Nephron progenitor cell (in vitro differentiated cells): ENCODE results near the gene CBX2.
A peak's percentile ranks its signal among the peaks of the same experiment; 100 is the strongest.

Source experiments
- DNase-seq: peaks from one replicate; pipeline ENCODE4 v3.0.0; 2021
- H3K27ac Mint-ChIP-seq: 2 replicates; pipeline ENCODE4 v1.8.0; 2021; ENCODE audit warnings: mild to moderate bottlenecking, moderate library complexity, mixed read lengths
- H3K27me3 Mint-ChIP-seq: 2 replicates; pipeline ENCODE4 v1.8.0; 2021; ENCODE audit warnings: mild to moderate bottlenecking, low read depth, mixed read lengths; ENCODE audit not compliant: poor library complexity
- H3K36me3 Mint-ChIP-seq: 2 replicates; pipeline ENCODE4 v1.8.0; 2021; ENCODE audit warnings: low read depth, mixed read lengths
- H3K4me1 Mint-ChIP-seq: 2 replicates; pipeline ENCODE4 v1.8.0; 2021; ENCODE audit warnings: mixed read lengths
- H3K4me3 Mint-ChIP-seq: 2 replicates; pipeline ENCODE4 v1.8.0; 2021; ENCODE audit warnings: mild to moderate bottlenecking, moderate library complexity, mixed read lengths
- H3K9me3 Mint-ChIP-seq: 2 replicates; pipeline ENCODE4 v1.8.0; 2021; ENCODE audit warnings: mild to moderate bottlenecking, moderate library complexity, mixed read lengths
- TF ChIP-seq, protein P1 (sequence below): fragments of 200-600 bp; sonication (generic); IDR thresholded peaks from 2 replicates; pipeline ENCODE4 v1.5.0; 2021; ENCODE audit warnings: antibody characterized with exemption

The CBX2 gene

DNA sequence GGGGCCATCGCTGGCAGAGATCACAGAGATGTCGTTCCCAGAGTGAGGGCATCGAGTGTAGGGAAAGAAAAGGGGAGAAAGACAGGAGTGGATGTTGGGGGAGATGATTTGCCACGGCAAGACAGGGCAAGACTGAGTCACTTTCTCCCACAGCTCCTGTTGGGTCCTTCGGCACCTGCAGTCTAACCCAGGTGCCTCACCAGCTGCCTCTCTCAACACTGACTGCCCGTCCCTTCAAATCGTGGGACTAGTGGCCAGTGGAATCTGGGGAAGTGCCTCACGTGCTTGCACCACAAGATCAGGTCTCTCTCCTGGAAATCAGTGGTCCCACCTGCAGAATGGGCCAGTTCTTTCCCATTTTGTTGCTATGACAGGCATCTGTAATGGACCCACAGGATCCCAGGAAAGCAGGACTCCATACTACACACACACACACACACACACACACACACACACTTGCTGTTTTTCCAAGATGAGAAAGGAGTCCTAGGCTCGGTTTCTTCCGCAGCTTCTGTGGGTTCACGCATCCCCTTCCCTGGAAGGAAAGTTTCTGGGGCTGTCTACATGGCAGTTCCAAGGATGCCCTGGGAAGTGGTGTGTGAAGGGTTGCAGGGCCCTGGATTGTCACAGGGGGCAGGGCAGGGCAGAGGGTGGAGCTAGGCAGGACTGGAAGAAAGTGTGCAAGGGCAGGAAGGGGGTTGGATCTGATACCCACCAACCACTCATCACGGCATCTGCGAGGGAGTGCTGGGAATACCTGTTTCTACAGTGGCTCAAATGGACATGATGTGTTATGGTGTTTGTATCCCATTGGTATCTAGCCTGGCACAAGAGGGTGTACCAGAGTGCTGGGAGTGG, 29.1 kb downstream of the CBX2 start:
- no peak for DNase-seq
- peaks cover 100% of the 10 kb centered on the region for H3K27me3 Mint-ChIP-seq
- no peak overlapping the region for H3K27ac Mint-ChIP-seq
- H3K4me1 Mint-ChIP-seq, result peaks cover 37% of the 10 kb centered on the region
- peaks cover under 1% of the 10 kb centered on the region for H3K9me3 Mint-ChIP-seq
- TF ChIP-seq, protein P1, sequence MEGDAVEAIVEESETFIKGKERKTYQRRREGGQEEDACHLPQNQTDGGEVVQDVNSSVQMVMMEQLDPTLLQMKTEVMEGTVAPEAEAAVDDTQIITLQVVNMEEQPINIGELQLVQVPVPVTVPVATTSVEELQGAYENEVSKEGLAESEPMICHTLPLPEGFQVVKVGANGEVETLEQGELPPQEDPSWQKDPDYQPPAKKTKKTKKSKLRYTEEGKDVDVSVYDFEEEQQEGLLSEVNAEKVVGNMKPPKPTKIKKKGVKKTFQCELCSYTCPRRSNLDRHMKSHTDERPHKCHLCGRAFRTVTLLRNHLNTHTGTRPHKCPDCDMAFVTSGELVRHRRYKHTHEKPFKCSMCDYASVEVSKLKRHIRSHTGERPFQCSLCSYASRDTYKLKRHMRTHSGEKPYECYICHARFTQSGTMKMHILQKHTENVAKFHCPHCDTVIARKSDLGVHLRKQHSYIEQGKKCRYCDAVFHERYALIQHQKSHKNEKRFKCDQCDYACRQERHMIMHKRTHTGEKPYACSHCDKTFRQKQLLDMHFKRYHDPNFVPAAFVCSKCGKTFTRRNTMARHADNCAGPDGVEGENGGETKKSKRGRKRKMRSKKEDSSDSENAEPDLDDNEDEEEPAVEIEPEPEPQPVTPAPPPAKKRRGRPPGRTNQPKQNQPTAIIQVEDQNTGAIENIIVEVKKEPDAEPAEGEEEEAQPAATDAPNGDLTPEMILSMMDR, result no peak
- no peak overlapping the region for H3K4me3 Mint-ChIP-seq
- H3K36me3 Mint-ChIP-seq, result no peaks in the 10 kb centered on the region

DNA sequence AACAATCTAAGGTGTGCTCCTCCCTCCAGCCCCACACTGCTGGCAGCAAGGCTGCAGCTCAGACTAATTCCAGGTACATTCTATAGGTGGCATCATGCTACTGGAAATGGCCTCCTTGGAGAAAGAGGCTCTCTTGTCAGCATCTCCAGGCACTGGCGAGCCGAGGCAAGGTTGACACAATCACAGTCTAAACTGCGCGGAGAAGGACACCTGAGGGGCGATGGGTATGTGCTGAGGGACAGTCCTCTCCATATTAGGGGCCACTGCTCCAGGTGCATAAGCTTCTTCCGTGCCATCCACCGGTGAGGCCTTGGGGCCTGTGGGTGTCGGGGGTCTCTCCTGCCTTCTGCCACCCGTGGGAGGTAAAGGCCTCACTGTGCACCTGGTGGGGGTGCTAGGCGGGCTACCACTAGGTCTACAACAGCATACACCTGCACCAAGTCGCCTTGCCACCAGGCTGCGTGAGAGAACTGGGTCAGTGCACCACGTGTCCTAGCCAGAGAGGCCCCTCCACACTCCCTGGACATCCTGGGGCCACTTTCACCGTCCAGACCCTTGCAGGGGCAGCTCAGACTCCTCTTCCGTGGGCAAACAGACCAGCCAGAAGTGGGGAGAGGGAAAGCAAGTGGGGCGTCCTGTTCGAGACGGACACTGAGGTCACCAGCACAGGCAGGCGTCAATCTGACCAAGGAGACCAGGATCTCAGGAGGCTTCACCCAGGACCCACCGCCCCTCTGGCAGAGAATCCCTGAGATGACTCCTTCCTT, 31.0 kb downstream of the CBX2 start:
- no peaks in the 10 kb centered on the region for H3K9me3 Mint-ChIP-seq
- no peak overlapping the region for H3K27ac Mint-ChIP-seq
- peak overlapping the region; percentile 64 for H3K4me3 Mint-ChIP-seq
- TF ChIP-seq, protein P1, result peak; percentile 13
- H3K27me3 Mint-ChIP-seq, result peaks cover 94% of the 10 kb centered on the region
- H3K4me1 Mint-ChIP-seq, result peaks cover 41% of the 10 kb centered on the region
- DNase-seq, result no peak
- no peaks in the 10 kb centered on the region for H3K36me3 Mint-ChIP-seq

DNA sequence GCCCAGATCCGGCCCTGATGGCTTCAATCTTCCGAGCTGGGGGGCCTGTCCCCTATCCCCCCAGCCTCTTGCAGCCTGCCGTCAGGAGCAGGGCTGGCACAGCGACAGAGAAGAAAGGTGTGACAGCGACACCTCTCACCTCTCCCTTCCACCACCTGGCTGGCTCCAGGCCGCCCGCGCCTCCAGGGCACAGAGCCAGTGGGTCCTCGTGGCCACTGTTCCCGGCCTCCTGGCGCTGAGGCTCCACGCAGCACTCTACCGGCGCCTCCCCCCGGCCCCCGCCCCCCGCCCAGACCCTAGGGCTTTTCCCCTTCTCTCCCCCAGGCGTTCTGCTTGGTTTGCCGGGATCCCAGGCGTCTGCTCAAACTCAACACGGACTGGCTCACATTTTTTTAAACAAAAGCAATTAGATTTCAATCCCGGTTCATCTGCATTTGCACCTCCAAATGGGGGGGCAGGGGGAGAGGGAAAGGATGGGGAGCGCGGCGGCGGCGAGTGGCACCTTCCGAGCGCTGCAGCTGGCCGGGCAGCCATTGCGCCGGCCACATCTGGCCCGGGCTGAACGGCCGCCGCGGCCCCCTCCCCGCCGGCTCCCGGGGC, 31.7 kb downstream of the CBX2 start:
- no peak overlapping the region for H3K27ac Mint-ChIP-seq
- peak overlapping the region; percentile 74 for H3K4me3 Mint-ChIP-seq
- H3K4me1 Mint-ChIP-seq, result peaks cover 42% of the 10 kb centered on the region
- H3K27me3 Mint-ChIP-seq, result peaks cover 94% of the 10 kb centered on the region
- no peaks in the 10 kb centered on the region for H3K9me3 Mint-ChIP-seq
- DNase-seq, result no peak
- no peaks in the 10 kb centered on the region for H3K36me3 Mint-ChIP-seq
- TF ChIP-seq, protein P1, result no peak

- Mint-ChIP-seq H3K9me3 (no peaks in the 10 kb centered on the region), H3K4me1 (peaks cover 40% of the 10 kb centered on the region), H3K27me3 (peaks cover 91% of the 10 kb centered on the region), H3K36me3 (no peaks in the 10 kb centered on the region), H3K27ac (no peak overlapping the region), H3K4me3 (peak overlapping the region; percentile 63)
- TF ChIP-seq, protein P1, result no peak
- peak; percentile 85 for DNase-seq
Measured at GRCh38 chr17:79810130-79811010, 32.4 kb downstream of the CBX2 start.

DNA sequence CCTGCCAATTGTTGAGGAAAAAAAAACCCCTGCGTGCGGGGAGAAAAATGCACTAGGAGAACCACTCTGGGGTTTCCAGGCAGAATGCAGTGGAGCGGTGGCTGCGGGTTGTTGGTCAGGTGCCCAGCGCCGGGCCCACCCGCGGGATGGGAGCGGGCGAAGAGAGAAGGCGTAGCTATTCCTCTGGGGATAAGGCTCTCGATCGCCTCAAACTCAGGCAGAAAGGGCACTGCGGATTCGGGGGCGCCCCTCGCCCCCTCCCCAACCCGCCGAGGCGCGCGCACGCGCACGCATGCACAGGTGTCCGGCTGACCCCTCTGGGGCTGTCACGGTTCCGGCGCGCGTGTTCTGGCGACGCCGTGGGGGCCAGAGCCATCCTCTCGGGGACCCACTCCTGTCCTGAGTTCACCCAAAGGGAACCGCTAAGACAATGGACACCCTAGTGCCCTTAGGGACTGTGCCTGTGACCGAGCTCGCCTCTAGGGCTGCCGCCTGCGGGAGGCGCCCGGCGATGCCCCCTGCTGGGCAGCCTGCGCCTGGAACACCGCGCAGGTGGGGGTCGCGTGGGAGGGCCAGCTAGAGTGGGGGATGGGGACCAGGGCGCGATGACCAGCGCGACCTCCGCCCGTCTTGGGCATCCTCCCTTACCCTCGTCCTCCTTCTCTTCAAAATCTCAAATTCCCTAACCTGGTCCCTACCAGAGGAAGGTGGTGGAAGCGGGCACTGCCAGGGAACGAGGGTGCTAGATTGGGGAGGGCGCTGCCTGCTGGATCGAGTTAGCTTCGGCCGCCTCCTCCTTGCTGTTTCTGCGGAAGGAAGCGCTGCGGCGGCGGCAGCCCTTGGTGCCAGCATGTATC, 33.3 kb downstream of the CBX2 start:
- peak; percentile 62 for DNase-seq
- Mint-ChIP-seq H3K9me3 (no peaks in the 10 kb centered on the region), H3K36me3 (no peaks in the 10 kb centered on the region), H3K27ac (no peak overlapping the region), H3K4me1 (peaks cover 36% of the 10 kb centered on the region), H3K27me3 (peaks cover 87% of the 10 kb centered on the region), H3K4me3 (peak overlapping the region; percentile 77)
- TF ChIP-seq, protein P1, result peak; percentile 46
